Cardiac muscle cell (in vitro differentiated cells and primary cell): ENCODE data around the gene SYT7. TPM values are rescaled to one million over a fixed set of nuclear protein-coding genes. Genes with fewer than 3 reads are reported as not detected.

Experiments used
- DNase-seq, 2 donors: peaks; one replicate each; pipeline versions ENCODE4 v3.0.0 to v3.0.0-alpha.2; 2010 to 2017; ENCODE audit warnings: low read depth in 1 of 2, low spot score in 1 of 2
- H3K27ac ChIP-seq: fragments of 200-600 bp; sonication (generic); 2 replicates; pipeline ENCODE4 v1.5.1; 2016
- H3K27me3 ChIP-seq: fragments of 200-600 bp; sonication (generic); 2 replicates; pipeline ENCODE4 v1.6.0; 2016; ENCODE audit warnings: control low read depth
- H3K36me3 ChIP-seq: fragments of 200-600 bp; sonication (generic); 2 replicates; pipeline ENCODE4 v1.5.1; 2016; ENCODE audit warnings: control low read depth
- H3K4me1 ChIP-seq: fragments of 200-600 bp; sonication (generic); 2 replicates; pipeline ENCODE4 v1.8.1; 2017; ENCODE audit warnings: low read depth, mild to moderate bottlenecking, mixed run types
- H3K4me3 ChIP-seq: fragments of 200-600 bp; sonication (generic); 2 replicates; pipeline ENCODE4 v1.5.1; 2016; ENCODE audit warnings: mild to moderate bottlenecking
- H3K9me3 ChIP-seq: fragments of 200-600 bp; sonication (generic); 2 replicates; pipeline ENCODE4 v1.5.1; 2017; ENCODE audit warnings: low read depth, mild to moderate bottlenecking, control low read depth
- polyA plus RNA-seq: library from polyadenylated mRNA; unstranded; fragments of >200 nt; fragmentation: Nextera tagmentation; extraction: Ambion mirVana; gene quantifications from 2 replicates; pipeline ENCODE4 v1.2.1, GENCODE V29; 2016
- total RNA-seq: library from RNA; depleted of rRNA; stranded (reverse); fragments of >200 nt; gene quantifications from 2 replicates; pipeline ENCODE4 v1.2.3, GENCODE V29; 2016
- TF ChIP-seq, protein P1 (sequence below): IDR thresholded peaks from 2 replicates; pipeline ENCODE4 v1.5.1; 2012; ENCODE audit warnings: low read depth, mild to moderate bottlenecking, low read length

SYT7 gene
- total and polyA plus RNA-seq, 2 experiments from 2014 or later = 6.3 to 12.1 TPM

DNA sequence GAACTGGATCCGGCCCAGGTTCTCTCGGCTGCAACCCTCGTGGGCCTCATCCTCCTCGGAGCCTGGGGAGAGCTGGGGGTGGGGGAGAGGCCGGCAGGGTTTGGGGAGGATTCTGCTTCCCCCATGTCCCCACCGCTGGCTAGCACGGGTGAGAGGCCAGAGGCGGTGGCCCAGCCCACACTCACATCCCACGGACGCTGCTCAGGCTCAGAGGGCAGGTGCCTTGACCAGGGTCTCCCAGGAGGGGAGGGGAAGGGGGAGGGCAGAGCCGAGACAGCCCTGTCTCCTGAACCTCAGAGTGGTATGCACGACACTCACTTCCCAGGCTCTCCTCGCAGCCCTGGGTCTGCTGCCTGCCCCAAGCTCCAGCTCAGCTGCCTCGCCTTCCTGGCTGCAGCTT lies 52.8 kb downstream of the SYT7 start:
- no peak overlapping the region for H3K4me3 ChIP-seq
- TF ChIP-seq, protein P1, sequence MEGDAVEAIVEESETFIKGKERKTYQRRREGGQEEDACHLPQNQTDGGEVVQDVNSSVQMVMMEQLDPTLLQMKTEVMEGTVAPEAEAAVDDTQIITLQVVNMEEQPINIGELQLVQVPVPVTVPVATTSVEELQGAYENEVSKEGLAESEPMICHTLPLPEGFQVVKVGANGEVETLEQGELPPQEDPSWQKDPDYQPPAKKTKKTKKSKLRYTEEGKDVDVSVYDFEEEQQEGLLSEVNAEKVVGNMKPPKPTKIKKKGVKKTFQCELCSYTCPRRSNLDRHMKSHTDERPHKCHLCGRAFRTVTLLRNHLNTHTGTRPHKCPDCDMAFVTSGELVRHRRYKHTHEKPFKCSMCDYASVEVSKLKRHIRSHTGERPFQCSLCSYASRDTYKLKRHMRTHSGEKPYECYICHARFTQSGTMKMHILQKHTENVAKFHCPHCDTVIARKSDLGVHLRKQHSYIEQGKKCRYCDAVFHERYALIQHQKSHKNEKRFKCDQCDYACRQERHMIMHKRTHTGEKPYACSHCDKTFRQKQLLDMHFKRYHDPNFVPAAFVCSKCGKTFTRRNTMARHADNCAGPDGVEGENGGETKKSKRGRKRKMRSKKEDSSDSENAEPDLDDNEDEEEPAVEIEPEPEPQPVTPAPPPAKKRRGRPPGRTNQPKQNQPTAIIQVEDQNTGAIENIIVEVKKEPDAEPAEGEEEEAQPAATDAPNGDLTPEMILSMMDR = no peak
- DNase-seq = no peak
- H3K9me3 ChIP-seq = no peaks in the 10 kb centered on the region
- peaks cover 24% of the 10 kb centered on the region for H3K4me1 ChIP-seq
- H3K27ac ChIP-seq = no peak overlapping the region
- no peaks in the 10 kb centered on the region for H3K36me3 ChIP-seq
- no peaks in the 10 kb centered on the region for H3K27me3 ChIP-seq

DNA sequence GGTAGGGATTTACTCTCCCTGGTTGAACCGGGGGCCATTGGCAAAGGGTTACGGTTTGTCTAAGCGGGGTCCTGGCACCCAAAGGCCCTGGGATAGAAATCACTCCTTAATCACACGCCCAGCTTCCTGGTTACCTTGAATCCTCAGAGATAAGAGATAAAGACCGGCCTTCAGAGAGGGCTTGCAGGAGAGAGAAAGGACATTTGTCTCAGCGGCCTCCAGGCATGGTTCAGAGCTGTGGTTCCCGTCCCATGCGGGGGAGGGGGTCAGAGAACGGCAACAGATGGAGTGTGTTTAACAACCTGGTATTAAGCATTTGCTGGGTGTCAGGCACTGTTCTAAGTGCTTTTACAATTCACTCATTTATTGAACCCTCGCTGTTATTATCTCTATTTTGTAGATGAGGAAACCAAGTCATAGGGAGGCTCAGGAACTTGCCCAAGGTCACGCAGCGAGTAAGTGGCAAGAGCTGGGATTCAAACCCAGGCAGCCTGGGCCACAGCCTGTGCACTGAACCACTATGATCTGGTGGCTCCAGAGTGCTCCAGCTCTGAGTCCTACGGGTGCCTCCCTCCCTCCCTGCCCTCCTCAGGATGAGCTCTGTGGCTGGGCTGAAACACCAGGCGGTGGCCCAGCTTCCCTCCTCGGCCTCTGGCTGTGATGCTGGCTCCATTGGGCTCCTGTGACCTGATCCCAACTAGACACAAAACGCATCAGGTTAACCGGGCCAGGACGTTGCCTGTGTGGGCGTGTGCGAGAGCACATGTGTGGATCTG lies 53.7 kb downstream of the SYT7 start:
- Histone ChIP-seq H3K36me3 (no peaks in the 10 kb centered on the region), H3K27ac (no peak overlapping the region), H3K9me3 (no peaks in the 10 kb centered on the region), H3K4me1 (peaks cover 24% of the 10 kb centered on the region), H3K27me3 (no peaks in the 10 kb centered on the region), H3K4me3 (no peak overlapping the region)
- TF ChIP-seq, protein P1 = no peak
- DNase-seq = no peak

DNA sequence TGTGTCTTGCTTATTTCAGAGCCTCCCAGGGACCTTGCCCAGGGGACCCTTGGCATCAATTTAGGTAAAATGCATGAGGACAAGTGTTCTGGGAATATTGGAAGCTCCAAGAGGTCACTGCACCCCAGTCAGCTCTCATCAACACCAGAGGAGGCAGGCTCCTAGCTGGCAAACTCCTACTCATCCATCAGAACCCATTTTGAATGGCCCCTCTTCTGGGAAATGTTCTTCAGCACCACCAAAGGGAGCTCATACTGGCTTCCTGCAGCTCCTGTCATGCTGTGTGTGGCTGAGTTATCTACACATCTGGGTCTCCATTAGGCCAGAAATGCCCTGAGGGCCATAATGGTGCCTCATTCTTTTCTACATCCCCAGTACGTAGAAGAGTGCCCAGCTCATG lies 54.6 kb downstream of the SYT7 start:
- Histone ChIP-seq H3K9me3 (no peaks in the 10 kb centered on the region), H3K27me3 (no peaks in the 10 kb centered on the region), H3K27ac (no peak overlapping the region), H3K4me3 (no peak overlapping the region), H3K36me3 (no peaks in the 10 kb centered on the region), H3K4me1 (peaks cover 20% of the 10 kb centered on the region)
- DNase-seq = no peak
- TF ChIP-seq, protein P1 = no peak

DNA sequence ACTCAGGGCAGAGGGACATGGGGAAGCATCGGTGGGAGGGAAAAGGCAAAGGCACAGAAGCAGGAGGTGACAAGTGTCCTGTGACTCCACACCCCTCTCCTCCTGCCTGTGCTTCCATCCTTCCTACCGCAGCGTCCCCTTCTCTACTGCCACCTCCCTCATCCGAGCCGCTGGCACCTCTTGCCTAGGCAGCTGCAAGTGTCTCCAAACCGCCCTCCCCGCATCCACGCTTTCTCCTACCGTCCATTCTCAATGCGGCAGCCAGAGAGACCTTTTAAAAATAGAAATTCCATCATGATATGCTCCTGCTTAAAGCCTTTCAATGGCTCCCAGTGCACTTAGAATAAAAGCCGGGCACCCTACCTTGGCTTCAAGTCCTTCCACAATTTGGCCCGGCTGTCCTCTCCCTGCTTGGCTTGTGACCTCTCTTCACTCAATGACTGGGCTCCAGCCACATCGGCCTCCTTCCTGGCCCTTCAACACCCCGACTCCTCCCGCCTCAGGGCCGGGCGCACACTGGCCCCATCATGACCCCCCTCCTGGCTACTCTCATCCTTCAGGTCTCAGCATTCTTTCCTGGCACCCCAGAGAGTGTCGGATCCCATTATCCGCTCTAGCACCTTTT lies 55.8 kb downstream of the SYT7 start:
- Histone ChIP-seq H3K4me1 (peaks cover 17% of the 10 kb centered on the region), H3K9me3 (no peaks in the 10 kb centered on the region), H3K27ac (no peak overlapping the region), H3K36me3 (no peaks in the 10 kb centered on the region), H3K4me3 (no peak overlapping the region), H3K27me3 (no peaks in the 10 kb centered on the region)
- TF ChIP-seq, protein P1 = no peak
- DNase-seq = no peak

DNA sequence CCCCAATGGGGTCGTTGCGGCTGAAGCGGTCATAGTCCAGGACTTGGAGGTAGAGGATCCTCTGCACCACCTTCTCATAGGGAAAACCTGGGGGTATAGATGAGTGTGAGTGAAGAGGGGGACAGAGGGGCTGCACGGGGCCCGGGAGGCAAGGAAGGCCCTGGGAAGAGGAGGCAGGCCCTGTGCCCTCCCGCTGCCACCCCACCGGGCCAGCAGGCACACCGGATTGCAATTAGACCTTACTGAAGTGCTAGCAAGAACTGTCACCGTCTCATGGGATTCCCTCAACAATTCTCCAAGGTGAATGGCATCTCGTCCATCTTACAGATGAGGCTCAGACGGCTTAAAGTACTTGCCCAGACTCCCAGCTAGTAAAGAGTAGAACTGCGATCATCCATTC lies 56.4 kb downstream of the SYT7 start:
- Histone ChIP-seq H3K4me1 (peaks cover 12% of the 10 kb centered on the region), H3K27ac (no peak overlapping the region), H3K4me3 (no peak overlapping the region), H3K36me3 (no peaks in the 10 kb centered on the region), H3K27me3 (no peaks in the 10 kb centered on the region), H3K9me3 (no peaks in the 10 kb centered on the region)
- DNase-seq = no peak
- TF ChIP-seq, protein P1 = no peak
